ENCODE measurements around the gene PLCH1. TPM values are rescaled to one million over a fixed set of nuclear protein-coding genes. Genes with fewer than 3 reads are reported as not detected.
A peak's percentile ranks its signal among the peaks of the same experiment; 100 is the strongest.

PLCH1 gene
- total RNA-seq, 1 experiment from 2014 or later, result 1.4 TPM

DNA sequence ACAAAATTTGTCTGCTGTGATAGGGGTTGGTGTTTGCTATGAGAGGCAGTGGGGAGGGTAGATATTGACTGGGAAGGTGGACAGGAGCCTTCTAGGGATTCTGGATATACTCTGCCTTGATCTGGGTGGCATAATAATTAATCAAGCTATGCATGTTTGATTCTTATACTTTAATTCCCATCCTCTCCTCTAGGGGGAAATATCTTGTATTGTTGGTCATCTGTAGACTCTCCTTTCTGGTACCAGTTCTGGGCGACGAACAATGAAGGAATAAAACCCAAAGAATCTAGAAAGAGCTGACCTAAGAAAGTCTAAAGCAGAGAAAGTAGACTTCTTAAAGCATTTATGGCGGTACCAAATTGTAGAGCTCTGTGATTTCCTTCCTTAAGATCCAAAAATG, 253.2 kb downstream of the PLCH1 start:
- POLR2A ChIA-PET (ENCODE audit: unreplicated experiment), result no interaction called here
- H3K4me2 ChIP-seq, result no peak overlapping the region
- H3K4me3 ChIP-seq, result no peak overlapping the region
- H4K20me1 ChIP-seq (ENCODE audit: insufficient read depth), result no peaks in the 10 kb centered on the region
- no peak for DNase-seq
- TF ChIP-seq, protein P1, sequence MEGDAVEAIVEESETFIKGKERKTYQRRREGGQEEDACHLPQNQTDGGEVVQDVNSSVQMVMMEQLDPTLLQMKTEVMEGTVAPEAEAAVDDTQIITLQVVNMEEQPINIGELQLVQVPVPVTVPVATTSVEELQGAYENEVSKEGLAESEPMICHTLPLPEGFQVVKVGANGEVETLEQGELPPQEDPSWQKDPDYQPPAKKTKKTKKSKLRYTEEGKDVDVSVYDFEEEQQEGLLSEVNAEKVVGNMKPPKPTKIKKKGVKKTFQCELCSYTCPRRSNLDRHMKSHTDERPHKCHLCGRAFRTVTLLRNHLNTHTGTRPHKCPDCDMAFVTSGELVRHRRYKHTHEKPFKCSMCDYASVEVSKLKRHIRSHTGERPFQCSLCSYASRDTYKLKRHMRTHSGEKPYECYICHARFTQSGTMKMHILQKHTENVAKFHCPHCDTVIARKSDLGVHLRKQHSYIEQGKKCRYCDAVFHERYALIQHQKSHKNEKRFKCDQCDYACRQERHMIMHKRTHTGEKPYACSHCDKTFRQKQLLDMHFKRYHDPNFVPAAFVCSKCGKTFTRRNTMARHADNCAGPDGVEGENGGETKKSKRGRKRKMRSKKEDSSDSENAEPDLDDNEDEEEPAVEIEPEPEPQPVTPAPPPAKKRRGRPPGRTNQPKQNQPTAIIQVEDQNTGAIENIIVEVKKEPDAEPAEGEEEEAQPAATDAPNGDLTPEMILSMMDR (conservative IDR thresholded peaks at IDR 0.05), result peak; percentile 44; the same call in 1 of the 2 replicates
- no peak for TF ChIP-seq EZH2 (IDR thresholded peaks at IDR 0.05; ENCODE audit: low read depth)
- no peaks in the 10 kb centered on the region for H3K27me3 ChIP-seq (ENCODE audit: insufficient read depth, low read depth)
- H3K79me2 ChIP-seq (ENCODE audit: low read depth), result no peaks in the 10 kb centered on the region
- H3K36me3 ChIP-seq (ENCODE audit: low read depth), result no peaks in the 10 kb centered on the region
- no peaks in the 10 kb centered on the region for H3K9me2 ChIP-seq (ENCODE audit: insufficient read depth)
- no peak overlapping the region for H3K27ac ChIP-seq
- H3K9me3 ChIP-seq (ENCODE audit: insufficient read depth, low read depth), result no peaks in the 10 kb centered on the region
- H3K4me1 ChIP-seq (replicated peaks; ENCODE audit: insufficient read depth), result no peaks in the 10 kb centered on the region
- intact Hi-C loops (cut with micrococcal nuclease; ENCODE audit: unreplicated experiment), result no loop called here
- H3F3A ChIP-seq (ENCODE audit: insufficient read depth, low read depth), result no peaks in the 10 kb centered on the region; the same call in 1 of the 2 replicates
- H2AFZ ChIP-seq, result no peak overlapping the region
- no TSS peak for BruUV-seq (replicated peaks)
- CTCF ChIA-PET, result no interaction called here

DNA sequence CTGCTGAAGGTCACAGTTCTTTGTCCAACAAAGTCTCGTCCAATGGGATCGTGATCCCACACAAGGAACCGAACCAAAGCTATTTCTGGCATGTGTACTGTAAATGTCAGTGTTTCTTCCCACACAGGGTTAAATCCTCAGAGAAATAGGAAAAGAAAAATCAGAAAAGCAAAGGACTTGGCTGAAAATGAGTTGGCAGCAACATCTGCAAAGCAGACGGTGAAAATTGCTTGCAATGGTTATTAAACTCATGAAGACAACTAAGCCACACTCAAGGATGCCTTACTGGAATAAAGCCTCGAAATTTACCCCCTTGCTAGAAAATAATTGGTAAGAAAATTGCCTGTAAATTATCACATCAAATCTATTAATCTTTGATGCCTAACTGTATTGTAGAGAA, 256.2 kb downstream of the PLCH1 start:
- no peak for DNase-seq
- Histone ChIP-seq H3K36me3 (ENCODE audit: low read depth) (no peaks in the 10 kb centered on the region), H3F3A (ENCODE audit: insufficient read depth, low read depth) (no peaks in the 10 kb centered on the region; the same call in 1 of the 2 replicates), H3K27ac (no peak overlapping the region), H3K4me1 (replicated peaks; ENCODE audit: insufficient read depth) (no peaks in the 10 kb centered on the region), H3K4me2 (no peak overlapping the region), H3K9me2 (ENCODE audit: insufficient read depth) (no peaks in the 10 kb centered on the region), H3K79me2 (ENCODE audit: low read depth) (no peaks in the 10 kb centered on the region), H4K20me1 (ENCODE audit: insufficient read depth) (no peaks in the 10 kb centered on the region), H3K27me3 (ENCODE audit: insufficient read depth, low read depth) (no peaks in the 10 kb centered on the region), H3K9me3 (ENCODE audit: insufficient read depth, low read depth) (no peaks in the 10 kb centered on the region), H3K4me3 (no peak overlapping the region), H2AFZ (no peak overlapping the region)
- BruUV-seq (replicated peaks), result no TSS peak
- ChIA-PET CTCF (no interaction called here), POLR2A (ENCODE audit: unreplicated experiment) (no interaction called here)
- intact Hi-C loops (cut with micrococcal nuclease; ENCODE audit: unreplicated experiment), result no loop called here
- no peak for TF ChIP-seq EZH2 (IDR thresholded peaks at IDR 0.05; ENCODE audit: low read depth)
- TF ChIP-seq, protein P1 (conservative IDR thresholded peaks at IDR 0.05), result no peak

DNA sequence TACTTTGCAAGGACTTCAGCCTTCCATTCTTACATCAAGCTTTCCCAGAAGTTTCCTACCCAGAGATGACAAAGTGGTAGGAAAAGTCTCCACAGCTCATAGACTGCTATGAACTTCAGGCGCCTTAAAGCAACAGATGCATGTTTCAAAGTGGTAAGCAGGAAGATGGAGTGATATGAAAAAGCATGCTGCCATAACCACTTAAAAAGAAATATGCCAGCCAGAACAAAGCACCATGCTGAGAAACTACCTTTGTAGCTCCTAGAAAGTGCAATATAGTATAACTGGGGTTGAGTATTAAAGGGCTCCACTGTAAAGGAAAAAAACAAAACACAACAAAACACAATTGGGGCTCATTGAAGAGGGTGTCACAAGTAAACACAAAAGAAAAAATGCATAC, 259.0 kb downstream of the PLCH1 start:
- DNase-seq, result no peak
- no TSS peak for BruUV-seq (replicated peaks)

More for the DNA sequence above, 259.0 kb downstream of the PLCH1 start:
- Histone ChIP-seq H3K4me3 (no peak overlapping the region), H3K9me2 (ENCODE audit: insufficient read depth) (no peaks in the 10 kb centered on the region), H3K9me3 (ENCODE audit: insufficient read depth, low read depth) (no peaks in the 10 kb centered on the region), H3K4me2 (no peak overlapping the region), H3K4me1 (replicated peaks; ENCODE audit: insufficient read depth) (no peaks in the 10 kb centered on the region), H3K27ac (no peak overlapping the region), H3K79me2 (ENCODE audit: low read depth) (no peaks in the 10 kb centered on the region), H2AFZ (no peak overlapping the region), H3K36me3 (ENCODE audit: low read depth) (no peaks in the 10 kb centered on the region), H4K20me1 (ENCODE audit: insufficient read depth) (no peaks in the 10 kb centered on the region), H3K27me3 (ENCODE audit: insufficient read depth, low read depth) (no peaks in the 10 kb centered on the region), H3F3A (ENCODE audit: insufficient read depth, low read depth) (no peaks in the 10 kb centered on the region; the same call in 1 of the 2 replicates)
- TF ChIP-seq, protein P1 (conservative IDR thresholded peaks at IDR 0.05), result no peak
- TF ChIP-seq EZH2 (IDR thresholded peaks at IDR 0.05; ENCODE audit: low read depth), result no peak
- CTCF ChIA-PET, result no interaction called here
- POLR2A ChIA-PET (ENCODE audit: unreplicated experiment), result no interaction called here
- intact Hi-C loops (cut with micrococcal nuclease; ENCODE audit: unreplicated experiment), result no loop called here
